ENCODE measurements around the gene RBM12.

The RBM12 gene

GRCh38 chr20:35681960-35682359 is 17.3 kb upstream of the RBM12 start:
- Histone ChIP-seq H2AFZ (ENCODE audit: low read depth, low read length) (no peak overlapping the region), H3K9me3 (ENCODE audit: insufficient read depth, low read length, severe bottlenecking) (no peaks in the 10 kb centered on the region), H3K36me3 (ENCODE audit: insufficient read depth, low read length) (peaks cover 23% of the 10 kb centered on the region), H3K4me2 (ENCODE audit: insufficient read depth, low read length) (no peak overlapping the region), H3K27ac (ENCODE audit: low read length) (no peak overlapping the region), H3K4me1 (ENCODE audit: insufficient read depth, low read length) (no peaks in the 10 kb centered on the region), H3K79me2 (ENCODE audit: insufficient read depth, low read length) (no peaks in the 10 kb centered on the region), H4K20me1 (ENCODE audit: insufficient read depth, low read length) (no peaks in the 10 kb centered on the region), H3K4me3 (ENCODE audit: low read depth in 1 of 2, low read length in 2 of 2) (no peak overlapping the region), H3K9ac (ENCODE audit: low read depth, low read length) (no peak overlapping the region), H3K27me3 (ENCODE audit: insufficient read depth, low read length, poor library complexity) (no peaks in the 10 kb centered on the region)
- no peak for ATAC-seq (ENCODE audit: insufficient read depth, low read depth)
- TF ChIP-seq EZH2 (IDR thresholded peaks at IDR 0.05; ENCODE audit: borderline replicate concordance, low read depth, low read length, severe bottlenecking), result no peak
- no peak for TF ChIP-seq CTCF (IDR thresholded peaks at IDR 0.05; ENCODE audit: borderline replicate concordance, extremely low read depth, low read length, poor library complexity, severe bottlenecking)
- no peak for DNase-seq

- Histone ChIP-seq H3K4me2 (ENCODE audit: insufficient read depth, low read length) (no peak overlapping the region), H2AFZ (ENCODE audit: low read depth, low read length) (no peak overlapping the region), H3K9ac (ENCODE audit: low read depth, low read length) (no peak overlapping the region), H3K36me3 (ENCODE audit: insufficient read depth, low read length) (peaks cover 17% of the 10 kb centered on the region), H3K4me3 (ENCODE audit: low read depth in 1 of 2, low read length in 2 of 2) (no peak overlapping the region), H4K20me1 (ENCODE audit: insufficient read depth, low read length) (no peaks in the 10 kb centered on the region), H3K79me2 (ENCODE audit: insufficient read depth, low read length) (no peaks in the 10 kb centered on the region), H3K27me3 (ENCODE audit: insufficient read depth, low read length, poor library complexity) (no peaks in the 10 kb centered on the region), H3K4me1 (ENCODE audit: insufficient read depth, low read length) (no peaks in the 10 kb centered on the region), H3K9me3 (ENCODE audit: insufficient read depth, low read length, severe bottlenecking) (no peaks in the 10 kb centered on the region), H3K27ac (ENCODE audit: low read length) (no peak overlapping the region)
- TF ChIP-seq EZH2 (IDR thresholded peaks at IDR 0.05; ENCODE audit: borderline replicate concordance, low read depth, low read length, severe bottlenecking) (no peak), CTCF (IDR thresholded peaks at IDR 0.05; ENCODE audit: borderline replicate concordance, extremely low read depth, low read length, poor library complexity, severe bottlenecking) (no peak)
- DNase-seq, result no peak
- ATAC-seq (ENCODE audit: insufficient read depth, low read depth), result no peak
These were observed 15.9 kb upstream of the RBM12 start for GRCh38 chr20:35680452-35681183.

- no peaks in the 10 kb centered on the region for H3K27me3 ChIP-seq (ENCODE audit: insufficient read depth, low read length, poor library complexity)
- no peak overlapping the region for H3K4me2 ChIP-seq (ENCODE audit: insufficient read depth, low read length)
- no peaks in the 10 kb centered on the region for H3K4me1 ChIP-seq (ENCODE audit: insufficient read depth, low read length)
- peak; percentile 1 for DNase-seq
- H4K20me1 ChIP-seq (ENCODE audit: insufficient read depth, low read length), result no peaks in the 10 kb centered on the region
- H3K79me2 ChIP-seq (ENCODE audit: insufficient read depth, low read length), result no peaks in the 10 kb centered on the region
- TF ChIP-seq CTCF (IDR thresholded peaks at IDR 0.05; ENCODE audit: borderline replicate concordance, extremely low read depth, low read length, poor library complexity, severe bottlenecking), result no peak
- TF ChIP-seq EZH2 (IDR thresholded peaks at IDR 0.05; ENCODE audit: borderline replicate concordance, low read depth, low read length, severe bottlenecking), result no peak
- no peak overlapping the region for H2AFZ ChIP-seq (ENCODE audit: low read depth, low read length)
- no peak for ATAC-seq (ENCODE audit: insufficient read depth, low read depth)
- no peaks in the 10 kb centered on the region for H3K9me3 ChIP-seq (ENCODE audit: insufficient read depth, low read length, severe bottlenecking)
- no peak overlapping the region for H3K27ac ChIP-seq (ENCODE audit: low read length)
- H3K4me3 ChIP-seq (ENCODE audit: low read depth in 1 of 2, low read length in 2 of 2), result no peak overlapping the region
- H3K9ac ChIP-seq (ENCODE audit: low read depth, low read length), result no peak overlapping the region
- H3K36me3 ChIP-seq (ENCODE audit: insufficient read depth, low read length), result peaks cover 43% of the 10 kb centered on the region
These were observed 10.2 kb upstream of the RBM12 start for GRCh38 chr20:35674921-35675320.
